Naive B cell (primary cell): ENCODE results near the gene STX3. TPM values are rescaled to one million over a fixed set of nuclear protein-coding genes. Genes with fewer than 3 reads are reported as not detected.

Experiments
- ATAC-seq, 2 donors: fragments of 150-1000 bp; cut with Tn5 transposase; 2 replicates each; pipeline ENCODE4 v1.10.0; 2021; ENCODE audit warnings: low read depth in 2 of 2, mild to moderate bottlenecking in 2 of 2, moderate library complexity in 2 of 2
- DNase-seq: peaks from one replicate; pipeline ENCODE4 v3.0.0; 2022
- H3K27ac Mint-ChIP-seq, 6 donors: one replicate each; pipeline ENCODE4 v1.8.0; 2020 to 2022; ENCODE audit warnings: mild to moderate bottlenecking in 6 of 6, mixed read lengths in 6 of 6, moderate library complexity in 5 of 6, inconsistent platforms in 2 of 6
- H3K27me3 Mint-ChIP-seq, 3 donors: one replicate each; pipeline ENCODE4 v1.8.0; 2021 to 2022; ENCODE audit warnings: mixed read lengths in 3 of 3, mild to moderate bottlenecking in 1 of 3
- H3K36me3 Mint-ChIP-seq, 2 donors: one replicate each; pipeline ENCODE4 v1.8.0; 2020 to 2022; ENCODE audit warnings: mixed read lengths in 2 of 2, inconsistent platforms in 1 of 2, mild to moderate bottlenecking in 1 of 2
- H3K4me1 Mint-ChIP-seq, 3 donors: one replicate each; pipeline ENCODE4 v1.8.0; 2020 to 2022; ENCODE audit warnings: mixed read lengths in 3 of 3, inconsistent platforms in 1 of 3, mild to moderate bottlenecking in 1 of 3, moderate library complexity in 1 of 3
- H3K4me3 Mint-ChIP-seq, 8 donors: one replicate each; pipeline ENCODE4 v1.8.0; 2020 to 2022; ENCODE audit warnings: mild to moderate bottlenecking in 8 of 8, mixed read lengths in 8 of 8, moderate library complexity in 8 of 8, inconsistent platforms in 2 of 8
- H3K9me3 Mint-ChIP-seq, 7 donors: one replicate each; pipeline ENCODE4 v1.8.0; 2020 to 2022; ENCODE audit warnings: mixed read lengths in 7 of 7, mild to moderate bottlenecking in 5 of 7, inconsistent platforms in 2 of 7, moderate library complexity in 1 of 7
- polyA plus RNA-seq, 6 donors: library from polyadenylated mRNA; unstranded; fragments of 300-500 nt; fragmentation: Illumina TruSeq; gene quantifications; one replicate each; pipeline ENCODE4 v1.2.3, GENCODE V29; 2021; ENCODE audit warnings: low read depth in 6 of 6

The STX3 gene
- polyA plus RNA-seq, result 1 to 10 TPM; 3.8 to 7.2 (median 5.7) TPM

GRCh38 chr11:59754859-59755700 is at the start of gene STX3:
STX3 (plus strand) TSS chr11:59755376; CDS start chr11:59755606, 230 bp downstream.
- H3K4me3 Mint-ChIP-seq, result peak within 1 kb of the TSS; percentile 92 to 99 (median 96)
- no peaks in the 10 kb centered on the region for H3K36me3 Mint-ChIP-seq
- peak within 1 kb of the TSS in 5 of 6 donors; percentile 60 to 96 (median 87) for H3K27ac Mint-ChIP-seq
- DNase-seq (peak; percentile 68), ATAC-seq (peak; percentile 78 to 81)
- peaks cover 24 to 35% (median 30%) of the 10 kb centered on the region in 3 donors for H3K4me1 Mint-ChIP-seq
- H3K9me3 Mint-ChIP-seq, result no peaks in the 10 kb centered on the region
- peaks cover 0 to 7% (median 0%) of the 10 kb centered on the region in 3 donors for H3K27me3 Mint-ChIP-seq

GRCh38 chr11:59706518-59707285 is 48.5 kb upstream of the STX3 start:
- Mint-ChIP-seq H3K27ac (no peak overlapping the region), H3K27me3 (peaks cover 18 to 29% (median 28%) of the 10 kb centered on the region in 3 donors), H3K9me3 (peaks cover 0 to 12% (median 3%) of the 10 kb centered on the region in 7 donors), H3K4me1 (no peaks in the 10 kb centered on the region), H3K36me3 (no peaks in the 10 kb centered on the region), H3K4me3 (no peak overlapping the region)
- no peak for ATAC-seq
- DNase-seq, result no peak

GRCh38 chr11:59707371-59707770 is 47.8 kb upstream of the STX3 start:
- Mint-ChIP-seq H3K4me1 (no peaks in the 10 kb centered on the region), H3K27me3 (peaks cover 18 to 28% (median 23%) of the 10 kb centered on the region in 3 donors), H3K27ac (no peak overlapping the region), H3K36me3 (no peaks in the 10 kb centered on the region), H3K9me3 (peaks cover 0 to 12% (median 3%) of the 10 kb centered on the region in 7 donors), H3K4me3 (no peak overlapping the region)
- ATAC-seq (no peak), DNase-seq (no peak)

- DNase-seq (no peak), ATAC-seq (no peak)
- Mint-ChIP-seq H3K27ac (peak overlapping the region in 1 of 6 donors; percentile 15), H3K4me3 (peak overlapping the region in 1 of 8 donors; percentile 56), H3K4me1 (no peaks in the 10 kb centered on the region), H3K27me3 (peaks cover 27 to 38% (median 30%) of the 10 kb centered on the region in 3 donors), H3K9me3 (peaks cover 0 to 12% (median 3%) of the 10 kb centered on the region in 7 donors), H3K36me3 (no peaks in the 10 kb centered on the region)
These were observed 46.6 kb upstream of the STX3 start for GRCh38 chr11:59708537-59708936.

- H3K27ac Mint-ChIP-seq, result no peak overlapping the region
- H3K4me1 Mint-ChIP-seq, result no peaks in the 10 kb centered on the region
- H3K9me3 Mint-ChIP-seq, result no peaks in the 10 kb centered on the region
- ATAC-seq (no peak), DNase-seq (no peak)
- H3K36me3 Mint-ChIP-seq, result no peaks in the 10 kb centered on the region
- no peak overlapping the region for H3K4me3 Mint-ChIP-seq
- H3K27me3 Mint-ChIP-seq, result peaks cover 30 to 41% (median 33%) of the 10 kb centered on the region in 3 donors
These were observed 44.9 kb upstream of the STX3 start for GRCh38 chr11:59710136-59710847.

- H3K36me3 Mint-ChIP-seq, result no peaks in the 10 kb centered on the region
- no peak within 1 kb of the TSS for H3K4me3 Mint-ChIP-seq
- H3K27ac Mint-ChIP-seq, result no peak within 1 kb of the TSS
- peaks cover 16 to 37% (median 29%) of the 10 kb centered on the region in 3 donors for H3K27me3 Mint-ChIP-seq
- H3K9me3 Mint-ChIP-seq, result no peaks in the 10 kb centered on the region
- no peak for ATAC-seq
- no peaks in the 10 kb centered on the region for H3K4me1 Mint-ChIP-seq
- DNase-seq, result no peak
These were observed 41.4 kb upstream of the STX3 start, which contains the start of gene OR10V1 for GRCh38 chr11:59713745-59714144. OR10V1 (minus strand) TSS chr11:59713845; CDS start chr11:59713845, 0 bp downstream.

GRCh38 chr11:59716051-59716450 is 39.1 kb upstream of the STX3 start:
- H3K9me3 Mint-ChIP-seq, result no peaks in the 10 kb centered on the region
- peaks cover 20 to 47% (median 43%) of the 10 kb centered on the region in 3 donors for H3K27me3 Mint-ChIP-seq
- no peak overlapping the region for H3K4me3 Mint-ChIP-seq
- no peak for ATAC-seq
- no peak for DNase-seq
- H3K27ac Mint-ChIP-seq, result no peak overlapping the region
- no peaks in the 10 kb centered on the region for H3K4me1 Mint-ChIP-seq
- no peaks in the 10 kb centered on the region for H3K36me3 Mint-ChIP-seq

GRCh38 chr11:59719556-59719955 is 35.6 kb upstream of the STX3 start:
- no peaks in the 10 kb centered on the region for H3K9me3 Mint-ChIP-seq
- no peak overlapping the region for H3K27ac Mint-ChIP-seq
- DNase-seq, result no peak
- peaks cover 23 to 51% (median 42%) of the 10 kb centered on the region in 3 donors for H3K27me3 Mint-ChIP-seq
- no peaks in the 10 kb centered on the region for H3K36me3 Mint-ChIP-seq
- ATAC-seq, result no peak
- no peak overlapping the region for H3K4me3 Mint-ChIP-seq
- H3K4me1 Mint-ChIP-seq, result no peaks in the 10 kb centered on the region

GRCh38 chr11:59724066-59724465 is 31.1 kb upstream of the STX3 start:
- H3K36me3 Mint-ChIP-seq, result no peaks in the 10 kb centered on the region
- no peak for ATAC-seq

GRCh38 chr11:59727426-59727825 is 27.8 kb upstream of the STX3 start:
- H3K27me3 Mint-ChIP-seq, result peaks cover under 1 to 12% (median 2%) of the 10 kb centered on the region in 3 donors
- no peaks in the 10 kb centered on the region for H3K4me1 Mint-ChIP-seq
- no peaks in the 10 kb centered on the region for H3K36me3 Mint-ChIP-seq
- no peak for ATAC-seq
- H3K4me3 Mint-ChIP-seq, result no peak overlapping the region
- no peak overlapping the region for H3K27ac Mint-ChIP-seq
- DNase-seq, result no peak
- H3K9me3 Mint-ChIP-seq, result peaks cover 0 to 2% (median 0%) of the 10 kb centered on the region in 7 donors

More at GRCh38 chr11:59724066-59724465, 31.1 kb upstream of the STX3 start:
- Mint-ChIP-seq H3K4me3 (no peak overlapping the region), H3K27me3 (peaks cover 15 to 33% (median 16%) of the 10 kb centered on the region in 3 donors), H3K9me3 (peaks cover 0 to 1% (median 0%) of the 10 kb centered on the region in 7 donors), H3K4me1 (no peaks in the 10 kb centered on the region), H3K27ac (no peak overlapping the region)
- DNase-seq, result no peak

GRCh38 chr11:59728154-59728553 is 27.0 kb upstream of the STX3 start:
- Mint-ChIP-seq H3K4me3 (no peak overlapping the region), H3K36me3 (no peaks in the 10 kb centered on the region), H3K27me3 (peaks cover 0 to 9% (median 0%) of the 10 kb centered on the region in 3 donors), H3K9me3 (peaks cover 0 to 2% (median 0%) of the 10 kb centered on the region in 7 donors), H3K27ac (no peak overlapping the region), H3K4me1 (no peaks in the 10 kb centered on the region)
- DNase-seq (no peak), ATAC-seq (no peak)

- H3K4me3 Mint-ChIP-seq, result no peak overlapping the region
These were observed 26.3 kb upstream of the STX3 start for GRCh38 chr11:59728913-59729312.

GRCh38 chr11:59729834-59730233 is 25.3 kb upstream of the STX3 start:
- H3K4me1 Mint-ChIP-seq, result no peaks in the 10 kb centered on the region
- H3K27ac Mint-ChIP-seq, result no peak overlapping the region
- peaks cover 0 to 2% (median 0%) of the 10 kb centered on the region in 7 donors for H3K9me3 Mint-ChIP-seq
- DNase-seq (no peak), ATAC-seq (no peak)
- no peaks in the 10 kb centered on the region for H3K27me3 Mint-ChIP-seq
- no peak overlapping the region for H3K4me3 Mint-ChIP-seq
- H3K36me3 Mint-ChIP-seq, result no peaks in the 10 kb centered on the region

More at GRCh38 chr11:59728913-59729312, 26.3 kb upstream of the STX3 start:
- no peak overlapping the region for H3K27ac Mint-ChIP-seq
- peaks cover 0 to 4% (median 0%) of the 10 kb centered on the region in 3 donors for H3K27me3 Mint-ChIP-seq
- DNase-seq, result no peak
- H3K36me3 Mint-ChIP-seq, result no peaks in the 10 kb centered on the region
- no peaks in the 10 kb centered on the region for H3K4me1 Mint-ChIP-seq
- no peak for ATAC-seq
- H3K9me3 Mint-ChIP-seq, result peaks cover 0 to 2% (median 0%) of the 10 kb centered on the region in 7 donors
